Bronchial epithelial cell (primary cell): ENCODE results near the gene KCNMB1. TPM values are rescaled to one million over a fixed set of nuclear protein-coding genes. Genes with fewer than 3 reads are reported as not detected.

ENCODE experiments used
- DNase-seq: peaks from one replicate; pipeline ENCODE4 v3.0.0-alpha.2; 2010; ENCODE audit warnings: low read depth
- FAIRE-seq: peaks from 2 replicates; lab custom pipeline; 2011; peaks lifted over from hg19 to GRCh38; lab: Jason Lieb, UNC
- H3K27me3 ChIP-seq: 2 replicates; pipeline ENCODE4 v1.5.1; 2011; ENCODE audit warnings: low read length; ENCODE audit not compliant: control insufficient read depth, insufficient read depth
- H3K36me3 ChIP-seq: 2 replicates; pipeline ENCODE4 v1.5.1; 2011; ENCODE audit warnings: low read length; ENCODE audit not compliant: control insufficient read depth, insufficient read depth
- H3K4me3 ChIP-seq: 2 replicates; pipeline ENCODE4 v1.5.1; 2011; ENCODE audit warnings: mild to moderate bottlenecking, low read depth, low read length, control low read depth
- CTCF ChIP-seq: IDR thresholded peaks from 2 replicates; pipeline ENCODE4 v1.5.1; 2011; ENCODE audit warnings: mild to moderate bottlenecking, moderate library complexity, low read length, control low read depth, inconsistent platforms; ENCODE audit not compliant: insufficient read depth, severe bottlenecking
- total RNA-seq: library from RNA; depleted of rRNA; stranded (reverse); fragments of >200 nt; gene quantifications from 2 replicates; pipeline ENCODE4 v1.2.1, GENCODE V29; 2014

Gene KCNMB1
- total RNA-seq, 1 donor from 2014 or later: not detected

GRCh38 chr5:170362656-170363055 lies 26.5 kb downstream of the KCNMB1 start:
- no peaks in the 10 kb centered on the region for H3K36me3 ChIP-seq
- no peak for TF ChIP-seq CTCF
- FAIRE-seq (no peak), DNase-seq (no peak)
- H3K4me3 ChIP-seq: no peak overlapping the region
- no peaks in the 10 kb centered on the region for H3K27me3 ChIP-seq

GRCh38 chr5:170362102-170362501 lies 27.1 kb downstream of the KCNMB1 start:
- Histone ChIP-seq H3K4me3 (no peak overlapping the region), H3K36me3 (no peaks in the 10 kb centered on the region), H3K27me3 (no peaks in the 10 kb centered on the region)
- TF ChIP-seq CTCF: no peak
- no peak for DNase-seq
- FAIRE-seq: no peak

- FAIRE-seq (no peak), DNase-seq (no peak)
- TF ChIP-seq CTCF: no peak
- no peaks in the 10 kb centered on the region for H3K36me3 ChIP-seq
- no peak overlapping the region for H3K4me3 ChIP-seq
- H3K27me3 ChIP-seq: no peaks in the 10 kb centered on the region
These were observed 27.6 kb downstream of the KCNMB1 start for GRCh38 chr5:170361616-170362015.

- DNase-seq (no peak), FAIRE-seq (no peak)
- H3K4me3 ChIP-seq: no peak overlapping the region
- no peaks in the 10 kb centered on the region for H3K27me3 ChIP-seq
- TF ChIP-seq CTCF: no peak
- no peaks in the 10 kb centered on the region for H3K36me3 ChIP-seq
These were observed 28.1 kb downstream of the KCNMB1 start for GRCh38 chr5:170361116-170361515.

- no peak for TF ChIP-seq CTCF
- FAIRE-seq: no peak
- no peaks in the 10 kb centered on the region for H3K27me3 ChIP-seq
- no peaks in the 10 kb centered on the region for H3K36me3 ChIP-seq
- no peak overlapping the region for H3K4me3 ChIP-seq
- DNase-seq: no peak
These were observed 28.5 kb downstream of the KCNMB1 start for GRCh38 chr5:170360709-170361108.

GRCh38 chr5:170357955-170358444 lies 31.2 kb downstream of the KCNMB1 start:
- H3K27me3 ChIP-seq: no peaks in the 10 kb centered on the region
- no peak for FAIRE-seq
- no peak overlapping the region for H3K4me3 ChIP-seq
- no peaks in the 10 kb centered on the region for H3K36me3 ChIP-seq
- DNase-seq: no peak
- no peak for TF ChIP-seq CTCF
